GM19372 (cell line): Measurements from ENCODE around the gene SKI.

Source experiments
- ATAC-seq: cut with Tn5 transposase; IDR thresholded peaks from one replicate; pipeline ENCODE4 v1.9.1; 2021; ENCODE audit warnings: mild to moderate bottlenecking, low read depth, moderate library complexity; ENCODE audit not compliant: unreplicated experiment

Gene SKI

GRCh38 chr1:2193514-2194281, 34.4 kb upstream of the SKI start:
- ATAC-seq = no peak

DNA sequence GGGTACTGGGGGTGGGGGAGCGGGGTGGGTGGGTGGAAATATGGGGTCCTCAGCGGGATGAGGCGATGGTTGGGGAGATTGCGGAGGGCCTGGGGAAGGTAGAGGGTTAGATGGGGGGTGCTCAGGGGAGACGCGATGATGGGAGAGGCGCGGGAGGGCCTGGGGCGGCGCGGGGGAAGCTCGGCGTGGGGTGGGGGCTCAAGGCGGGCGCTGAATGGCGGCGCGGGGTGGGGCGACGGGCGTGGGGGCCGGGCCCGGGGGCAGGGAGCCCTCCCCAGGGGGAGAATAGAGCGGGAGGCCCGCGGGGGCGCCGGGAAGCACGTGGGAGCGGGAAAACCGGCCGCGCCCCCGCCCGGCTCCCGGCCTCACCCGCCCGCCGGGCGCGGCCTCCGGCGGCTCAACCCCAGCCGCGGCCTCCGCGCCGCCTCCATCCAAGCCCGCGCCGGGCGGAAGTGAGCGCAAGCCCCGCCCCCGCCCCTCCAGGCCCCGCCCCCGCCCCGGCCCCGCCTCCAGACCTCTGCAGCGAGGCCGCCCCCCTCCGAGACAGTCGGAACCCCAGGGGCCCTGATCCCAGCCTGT, 33.7 kb upstream of the SKI start, which contains the start of gene FAAP20:
TSS of gene FAAP20 (minus strand) at position 454 of the 579 bp plus-strand sequence. CDS start at position 431, 23 bp downstream.
- ATAC-seq = peak; percentile 41

DNA sequence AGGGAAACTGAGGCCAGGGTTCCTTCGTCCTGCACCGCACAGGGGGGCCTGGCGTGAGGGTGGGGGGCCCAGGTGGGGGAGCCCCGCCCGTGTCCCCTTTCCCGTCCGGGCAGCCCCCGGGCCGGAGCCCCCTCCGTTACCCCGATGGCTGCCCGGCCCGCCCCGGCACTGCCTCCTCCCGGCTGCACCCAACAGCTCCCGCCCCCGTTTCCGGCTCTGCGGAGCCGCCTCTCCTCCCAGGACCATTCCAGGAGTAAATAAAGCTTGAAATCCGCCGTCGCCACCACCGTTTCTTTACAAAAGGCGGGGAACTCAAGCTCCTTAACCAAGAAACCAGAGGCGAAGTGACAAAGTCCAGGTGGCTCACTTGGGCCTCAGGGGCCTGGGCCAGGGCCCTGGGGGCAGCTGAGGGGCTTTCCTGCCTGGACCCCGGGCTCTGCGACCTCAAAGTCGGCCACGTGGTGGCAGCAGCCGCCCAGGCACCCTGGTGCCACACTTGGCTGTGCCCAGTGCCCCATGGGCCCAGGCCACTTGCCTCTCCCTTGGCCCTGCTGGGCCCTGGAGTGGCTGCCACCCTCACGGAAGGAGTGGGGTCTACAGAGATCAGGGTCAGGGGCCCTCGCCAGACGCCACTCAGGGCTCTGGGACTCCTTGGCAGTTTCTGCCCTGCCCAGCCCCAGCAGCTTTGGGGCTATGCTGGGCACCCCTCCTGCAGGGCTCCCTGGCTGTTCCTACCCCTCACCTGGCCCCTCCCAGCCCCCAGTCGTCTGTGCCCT, 33.0 kb upstream of the SKI start:
- ATAC-seq = peak; percentile 55

GRCh38 chr1:2195785-2196184, 32.3 kb upstream of the SKI start:
- no peak for ATAC-seq

DNA sequence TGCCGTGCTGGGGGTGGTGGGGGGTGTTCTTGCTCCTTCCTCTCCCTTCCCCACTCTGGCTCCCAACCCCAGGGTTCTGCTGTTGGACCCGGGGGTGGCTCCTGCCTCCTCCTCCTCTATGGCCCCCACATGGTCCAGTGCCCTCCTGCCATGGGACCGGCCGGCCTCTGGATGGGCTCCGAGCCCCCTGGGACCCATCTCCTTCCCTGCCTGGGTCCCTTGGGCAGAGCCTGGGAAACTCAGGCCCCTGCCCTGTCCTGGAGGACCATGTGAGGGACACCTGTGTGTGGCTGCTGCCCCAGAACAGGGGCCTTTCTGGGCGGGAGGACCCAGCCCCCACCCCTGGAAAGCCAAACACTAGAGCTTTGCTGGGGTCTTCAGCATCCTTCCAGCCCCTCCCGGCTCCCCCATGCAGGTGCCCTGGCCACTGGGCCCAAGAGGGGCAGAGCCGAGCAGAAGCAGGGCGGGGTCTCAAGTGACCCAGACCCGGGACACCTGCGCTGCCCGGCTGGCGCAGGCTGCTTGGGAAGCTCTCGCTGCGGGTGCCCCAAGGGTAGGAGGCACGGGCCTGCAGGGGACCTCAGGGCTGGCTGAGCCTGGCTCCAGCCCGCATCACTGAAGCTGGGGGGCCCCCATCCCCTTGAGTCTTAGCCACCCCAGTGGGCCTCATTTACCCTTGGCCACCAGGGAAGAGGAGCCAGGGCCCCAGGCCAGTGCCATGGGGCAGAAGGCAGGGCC, 31.0 kb upstream of the SKI start:
- ATAC-seq = no peak

DNA sequence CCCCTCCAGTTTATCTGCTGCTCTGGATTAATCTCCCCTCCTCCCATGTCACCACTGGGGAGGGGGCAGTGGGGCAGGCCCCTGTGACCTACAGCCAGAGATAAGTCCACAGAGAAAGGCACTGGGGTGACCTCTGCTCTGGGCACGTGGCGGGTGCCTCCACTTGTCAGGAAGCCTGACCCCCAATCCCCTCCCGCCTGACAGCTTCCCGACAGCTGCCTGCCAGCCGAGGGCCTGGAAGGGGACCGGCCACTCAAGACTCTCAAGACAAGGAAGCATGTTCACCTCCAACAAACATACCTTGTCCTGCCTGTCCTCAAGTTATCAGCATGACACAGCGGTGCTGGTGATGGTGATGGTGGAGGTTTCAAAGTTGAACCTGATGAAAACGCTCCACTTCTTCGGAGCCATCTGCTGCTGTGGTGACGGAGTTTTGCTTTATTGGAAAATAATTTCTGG, 30.4 kb upstream of the SKI start:
- no peak for ATAC-seq

GRCh38 chr1:2198571-2198970, 29.5 kb upstream of the SKI start:
- ATAC-seq = no peak

- peak; percentile 44 for ATAC-seq
Measured at GRCh38 chr1:2199042-2199810, 28.9 kb upstream of the SKI start.

- ATAC-seq = no peak
Measured at GRCh38 chr1:2200308-2200943, 27.7 kb upstream of the SKI start.

DNA sequence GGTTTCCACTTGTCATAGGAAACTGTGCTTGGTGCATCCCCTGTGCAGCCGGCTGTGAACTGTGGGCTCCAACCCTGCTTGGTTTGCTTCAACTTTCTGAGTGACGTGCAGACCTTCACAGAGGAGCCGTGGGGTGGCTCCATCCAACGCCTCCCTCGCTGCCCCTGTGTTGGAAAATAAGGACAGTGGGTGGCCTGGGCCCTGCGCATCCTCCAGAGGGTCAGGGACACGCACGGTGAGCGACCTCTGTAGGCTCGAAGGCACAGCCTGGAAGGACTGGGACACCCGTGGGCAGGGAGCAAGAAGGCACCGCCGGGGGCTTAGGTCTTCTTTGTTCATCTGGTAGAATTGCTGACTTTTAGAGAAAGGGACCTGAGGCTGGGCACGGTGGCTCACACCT, 27.1 kb upstream of the SKI start:
- no peak for ATAC-seq

GRCh38 chr1:2202008-2202575, 26.0 kb upstream of the SKI start:
- ATAC-seq = no peak

DNA sequence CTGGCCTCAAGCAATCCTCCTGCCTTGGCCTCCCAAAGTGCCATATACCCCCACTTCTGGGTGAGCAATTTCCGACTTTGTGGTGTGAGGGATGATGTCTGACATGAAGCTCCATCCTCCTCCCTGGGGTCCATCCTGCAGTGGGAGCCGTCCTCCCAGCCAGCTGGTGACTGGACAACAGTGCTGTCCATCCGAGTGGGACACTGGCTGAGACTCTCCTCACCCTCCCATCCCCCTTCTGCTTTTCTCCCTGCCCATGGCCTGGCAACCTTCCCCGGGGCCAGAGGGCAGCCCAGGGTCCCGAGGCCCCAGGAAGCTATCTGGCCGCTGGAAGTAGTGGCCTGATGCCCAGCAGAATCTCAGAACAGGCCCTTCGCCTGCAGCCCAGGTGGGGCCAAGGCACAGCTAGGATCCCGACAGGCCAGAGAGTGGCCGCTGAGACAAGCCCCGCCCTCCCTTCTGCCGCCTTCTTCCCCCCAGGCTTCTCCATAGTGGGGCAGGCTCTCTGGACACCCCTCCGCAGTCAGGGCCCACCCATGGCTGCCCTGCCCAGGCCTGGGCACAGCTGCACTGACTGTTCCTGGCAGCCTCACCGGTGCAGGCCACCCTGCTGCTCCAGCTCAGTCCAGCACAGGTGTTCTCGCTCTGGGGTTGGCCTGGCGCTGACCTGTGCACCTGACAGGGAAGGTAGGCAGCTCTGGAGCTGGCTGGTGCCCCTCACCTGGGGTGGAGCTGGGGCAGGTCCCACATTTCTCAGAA, 25.1 kb upstream of the SKI start:
- ATAC-seq = no peak

DNA sequence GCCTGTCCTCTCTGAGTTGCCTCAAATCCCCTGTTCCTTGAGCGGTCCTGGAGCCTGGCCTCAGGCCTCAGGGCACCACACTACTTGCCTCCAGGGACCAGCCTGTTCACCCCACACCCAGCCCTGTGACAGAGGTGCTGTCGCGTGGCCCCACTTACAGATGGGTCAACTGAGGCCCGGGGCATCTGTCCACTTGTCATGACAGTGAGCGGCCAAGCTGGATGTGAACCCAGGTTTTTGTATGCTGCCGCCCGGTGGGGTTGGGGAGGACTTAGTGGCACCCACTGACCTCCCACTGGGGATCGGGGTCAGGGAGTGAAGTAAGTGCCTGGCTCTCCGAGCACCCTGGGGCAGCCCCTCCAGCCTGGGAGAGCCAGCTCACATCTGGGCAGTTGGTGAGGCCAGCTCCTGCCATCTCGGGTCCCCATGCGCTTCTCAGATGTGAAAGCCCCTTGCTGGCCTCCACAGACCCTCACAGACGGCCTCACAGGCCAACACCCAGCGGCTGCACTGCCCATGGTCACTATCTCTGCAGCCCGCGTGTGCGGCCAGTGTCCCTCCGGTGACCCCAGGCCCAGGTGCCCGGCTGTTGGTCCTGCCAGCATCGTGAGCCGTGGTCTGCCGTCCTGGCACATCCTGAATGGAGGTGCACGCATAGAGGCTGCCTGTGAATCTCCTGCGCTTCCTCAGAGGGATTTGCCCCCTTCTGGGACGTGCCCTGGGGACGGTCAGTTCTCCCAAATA, 24.3 kb upstream of the SKI start:
- no peak for ATAC-seq

DNA sequence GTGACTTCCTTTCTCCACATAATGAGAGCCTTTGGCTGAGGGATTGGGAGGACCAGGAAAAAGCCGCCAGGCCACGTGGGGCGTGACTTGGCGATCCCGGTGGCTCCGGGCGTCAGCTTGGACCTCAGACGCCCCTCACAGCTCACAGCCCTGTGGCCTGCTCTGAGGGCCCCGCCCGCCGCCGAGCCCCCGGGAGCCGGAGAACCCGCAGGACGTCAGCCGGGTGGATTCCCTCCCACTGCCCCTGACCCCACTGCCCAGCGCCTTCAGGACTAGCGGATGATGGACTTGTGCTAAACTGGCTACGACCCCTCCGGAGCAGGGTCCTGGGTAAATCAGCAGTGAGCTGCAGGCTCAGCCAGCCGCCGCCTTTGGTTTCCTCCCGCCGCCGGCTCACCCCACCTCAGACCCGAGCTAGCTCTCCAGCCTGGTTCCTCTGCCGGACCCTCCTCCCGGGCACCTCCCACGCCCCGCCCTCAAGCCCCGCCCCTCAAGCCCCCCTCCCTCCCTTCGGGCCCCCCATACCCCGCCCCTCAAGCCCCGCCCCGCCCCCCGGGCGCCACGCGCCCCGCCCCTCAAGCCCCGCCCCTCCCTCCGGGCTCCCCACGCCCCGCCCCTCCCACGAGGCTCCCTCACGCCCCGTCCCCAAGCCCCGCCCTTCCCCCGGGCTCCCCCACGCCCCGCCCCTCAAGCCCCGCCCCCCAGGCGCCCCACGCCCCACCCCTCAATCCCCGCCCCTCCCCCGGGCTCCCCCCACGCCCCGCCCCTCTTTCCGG, 23.5 kb upstream of the SKI start:
- no peak for ATAC-seq

DNA sequence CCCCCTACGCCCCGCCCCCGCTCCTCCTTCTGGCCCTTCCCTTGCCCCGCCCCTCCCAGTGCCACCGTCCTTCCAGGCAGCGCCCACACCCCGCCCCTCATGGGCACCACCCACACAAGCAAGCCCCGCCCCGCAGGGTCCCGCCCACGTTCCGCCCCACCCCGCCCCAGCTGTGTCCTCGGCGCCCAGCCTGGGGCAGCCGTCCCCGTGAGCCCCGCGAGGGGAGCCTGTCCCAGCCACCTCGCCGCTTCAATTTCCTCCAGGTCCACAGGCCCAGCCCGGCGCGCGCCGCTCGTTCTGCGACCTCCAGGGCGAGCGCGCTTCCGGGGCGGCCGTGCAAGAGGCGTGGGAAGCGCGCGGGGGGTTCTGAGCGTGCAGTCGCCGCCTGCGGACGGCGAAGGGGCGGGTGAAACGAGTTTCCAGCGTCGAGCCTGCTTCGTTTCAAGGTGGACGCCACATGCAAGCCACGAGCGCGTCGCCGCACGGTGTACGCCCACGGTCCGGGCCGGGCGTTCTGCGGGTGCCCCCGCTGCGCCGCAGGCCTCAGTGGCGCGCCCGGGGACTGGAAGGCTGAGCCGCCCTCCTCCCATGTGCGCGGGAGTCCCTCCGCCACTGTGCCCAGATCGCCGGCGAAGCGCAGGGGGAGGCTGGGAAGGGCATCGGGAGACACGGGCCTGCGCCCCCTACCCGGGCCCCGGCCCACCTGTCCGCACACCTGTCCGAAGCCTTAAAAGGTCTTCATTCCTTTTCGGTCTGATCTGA, 22.7 kb upstream of the SKI start:
- ATAC-seq = peak; percentile 74

- ATAC-seq = no peak
Measured at GRCh38 chr1:2206813-2207487, 21.2 kb upstream of the SKI start.
